22Rv1 (cell line): ENCODE measurements around the gene BZW2.

Experiments used
- CTCF ChIP-seq: fragments of 450-650 bp; IDR thresholded peaks from 2 replicates; pipeline ENCODE4 v1.5.1; 2017; ENCODE audit warnings: mild to moderate bottlenecking
- ZFX ChIP-seq: fragments of 450-650 bp; IDR thresholded peaks from 2 replicates; pipeline ENCODE4 v1.6.1; 2017; ENCODE audit warnings: antibody characterized with exemption, borderline replicate concordance

- TF ChIP-seq CTCF (no peak), ZFX (no peak)
These were observed 52.4 kb downstream of the BZW2 start for GRCh38 chr7:16698200-16698905.
